H9 (cell line): ENCODE data around the gene PSMD1. TPM values are rescaled to one million over a fixed set of nuclear protein-coding genes. Genes with fewer than 3 reads are reported as not detected.

Experiments
- DNase-seq: peaks from one replicate; pipeline ENCODE4 v3.0.0-alpha.2; 2017
- H2AFZ ChIP-seq: one replicate; pipeline ENCODE4 v1.6.1; 2013; ENCODE audit warnings: mild to moderate bottlenecking, low read length, control low read depth, moderate library complexity
- H2AK5ac ChIP-seq: 2 replicates; pipeline ENCODE4 v1.6.1; 2013; ENCODE audit warnings: low read length, control low read depth, mixed read lengths; ENCODE audit not compliant: insufficient read length
- H2BK120ac ChIP-seq: one replicate; pipeline ENCODE4 v1.6.1; 2013; ENCODE audit warnings: low read depth, mild to moderate bottlenecking, low read length, control low read depth, inconsistent platforms; ENCODE audit not compliant: poor library complexity, severe bottlenecking
- H2BK12ac ChIP-seq: 2 replicates; pipeline ENCODE4 v1.6.1; 2013; ENCODE audit warnings: low read length, control low read depth, mixed read lengths, low read depth; ENCODE audit not compliant: insufficient read length
- H2BK15ac ChIP-seq: 2 replicates; pipeline ENCODE4 v1.6.1; 2013; ENCODE audit warnings: low read depth, low read length, control low read depth
- H2BK20ac ChIP-seq: one replicate; pipeline ENCODE4 v1.6.1; 2013; ENCODE audit warnings: low read depth, mild to moderate bottlenecking, low read length, control low read depth, inconsistent platforms; ENCODE audit not compliant: poor library complexity, severe bottlenecking
- H2BK5ac ChIP-seq: 2 replicates; pipeline ENCODE4 v1.6.1; 2013; ENCODE audit warnings: low read length, control low read depth, mixed read lengths; ENCODE audit not compliant: insufficient read length
- H3K14ac ChIP-seq: 2 replicates; pipeline ENCODE4 v1.6.1; 2013; ENCODE audit warnings: low read length, control low read depth; ENCODE audit not compliant: insufficient read depth
- H3K18ac ChIP-seq: 2 replicates; pipeline ENCODE4 v1.6.1; 2013; ENCODE audit warnings: low read depth, mild to moderate bottlenecking, mixed read lengths, low read length, control low read depth; ENCODE audit not compliant: insufficient read length
- H3K23ac ChIP-seq: 2 replicates; pipeline ENCODE4 v1.6.1; 2013; ENCODE audit warnings: low read length, control low read depth, mixed read lengths, low read depth; ENCODE audit not compliant: insufficient read length
- H3K23me2 ChIP-seq: 2 replicates; pipeline ENCODE4 v1.6.1; 2013; ENCODE audit warnings: low read depth, mild to moderate bottlenecking, mixed read lengths, low read length, control low read depth; ENCODE audit not compliant: insufficient read length, poor library complexity, severe bottlenecking
- H3K27ac ChIP-seq: 2 replicates; pipeline ENCODE4 v1.5.1; 2013; ENCODE audit warnings: low read length, control low read depth, mixed read lengths, low read depth; ENCODE audit not compliant: insufficient read length
- H3K27me3 ChIP-seq: 2 replicates; pipeline ENCODE4 v1.6.1; 2013; ENCODE audit warnings: low read length, control low read depth, inconsistent platforms; ENCODE audit not compliant: insufficient read depth
- H3K4ac ChIP-seq: 2 replicates; pipeline ENCODE4 v1.6.1; 2013; ENCODE audit warnings: low read depth, mild to moderate bottlenecking, control low read depth, inconsistent platforms, low read length, moderate library complexity
- H3K4me1 ChIP-seq: 2 replicates; pipeline ENCODE4 v1.6.1; 2013; ENCODE audit warnings: low read length, control low read depth, inconsistent platforms; ENCODE audit not compliant: insufficient read depth
- H3K4me2 ChIP-seq: 2 replicates; pipeline ENCODE4 v1.6.1; 2013; ENCODE audit warnings: low read length, control low read depth, mixed read lengths; ENCODE audit not compliant: insufficient read length, insufficient read depth
- H3K56ac ChIP-seq: 2 replicates; pipeline ENCODE4 v1.6.1; 2013; ENCODE audit warnings: low read depth, mild to moderate bottlenecking, mixed read lengths, low read length, control low read depth; ENCODE audit not compliant: insufficient read length
- H3K79me1 ChIP-seq: 2 replicates; pipeline ENCODE4 v1.6.1; 2013; ENCODE audit warnings: low read depth, mild to moderate bottlenecking, moderate library complexity, low read length, control low read depth, inconsistent platforms; ENCODE audit not compliant: insufficient read depth, poor library complexity, severe bottlenecking
- H3K79me2 ChIP-seq: 2 replicates; pipeline ENCODE4 v1.6.1; 2013; ENCODE audit warnings: low read length, control low read depth, inconsistent platforms; ENCODE audit not compliant: insufficient read depth
- H3K9ac ChIP-seq: 2 replicates; pipeline ENCODE4 v1.6.1; 2013; ENCODE audit warnings: low read length, control low read depth, mixed read lengths; ENCODE audit not compliant: insufficient read length; ENCODE audit errors: extremely low read depth
- H3K9me3 ChIP-seq: one replicate; pipeline ENCODE4 v1.6.1; 2013; ENCODE audit warnings: low read depth, low read length, inconsistent platforms; ENCODE audit not compliant: control insufficient read depth
- H3T11ph ChIP-seq: one replicate; pipeline ENCODE4 v1.6.1; 2013; ENCODE audit warnings: mild to moderate bottlenecking, low read length, control low read depth, inconsistent platforms
- H4K20me1 ChIP-seq: one replicate; pipeline ENCODE4 v1.6.1; 2013; ENCODE audit not compliant: control insufficient read depth, insufficient read length, insufficient read depth
- H4K5ac ChIP-seq: 2 replicates; pipeline ENCODE4 v1.6.1; 2013; ENCODE audit warnings: low read depth, mild to moderate bottlenecking, mixed read lengths, low read length, control low read depth; ENCODE audit not compliant: insufficient read length
- H4K8ac ChIP-seq: replicated peaks from 2 replicates; pipeline ENCODE4 v1.6.1; 2013; ENCODE audit warnings: low read length, control low read depth, mixed read lengths, low read depth; ENCODE audit not compliant: insufficient read length
- H4K91ac ChIP-seq: 2 replicates; pipeline ENCODE4 v1.6.1; 2013; ENCODE audit warnings: low read depth, mild to moderate bottlenecking, moderate library complexity, mixed read lengths, low read length, control low read depth; ENCODE audit not compliant: insufficient read length
- H3K27ac Mint-ChIP-seq, 3 experiments: 2 replicates in 2 of 3; 3 replicates in 1 of 3; pipeline ENCODE4 v1.8.0; 2020 to 2021; ENCODE audit warnings: mixed read lengths in 3 of 3, mild to moderate bottlenecking in 1 of 3, moderate library complexity in 1 of 3
- H3K27me3 Mint-ChIP-seq: 2 replicates; pipeline ENCODE4 v1.8.0; 2021; ENCODE audit warnings: low read depth, mild to moderate bottlenecking, moderate library complexity, mixed read lengths
- H3K36me3 Mint-ChIP-seq, 3 experiments: 2 replicates in 2 of 3; 3 replicates in 1 of 3; pipeline ENCODE4 v1.8.0; 2020 to 2021; ENCODE audit warnings: low read depth in 3 of 3, mixed read lengths in 3 of 3; ENCODE audit not compliant: insufficient read depth in 1 of 3
- H3K4me1 Mint-ChIP-seq, 2 experiments: 2 replicates each; pipeline ENCODE4 v1.8.0; 2020; ENCODE audit warnings: mixed read lengths in 2 of 2
- H3K4me3 Mint-ChIP-seq, 2 experiments: 2 replicates in 1 of 2; 3 replicates in 1 of 2; pipeline ENCODE4 v1.8.0; 2020 to 2021; ENCODE audit warnings: mild to moderate bottlenecking in 2 of 2, mixed read lengths in 2 of 2, moderate library complexity in 1 of 2
- H3K9me3 Mint-ChIP-seq, 2 experiments: 2 replicates in 1 of 2; 3 replicates in 1 of 2; pipeline ENCODE4 v1.8.0; 2020; ENCODE audit warnings: mild to moderate bottlenecking in 2 of 2, mixed read lengths in 2 of 2, moderate library complexity in 1 of 2
- WGBS: extraction: QIAGEN DNeasy Blood & Tissue Kit; methylation state at CpG from one replicate; pipeline ENCODE4 v1.1.7; 2013; ENCODE audit warnings: missing lambda C conversion rate, low lambda C conversion rate, mixed read lengths; ENCODE audit not compliant: insufficient read length; ENCODE audit errors: extremely low coverage; 5-methylcytosine and 5-hydroxymethylcytosine counted together
- total RNA-seq: library from RNA; stranded (reverse); gene quantifications from 2 replicates; pipeline ENCODE4 v1.2.1, GENCODE V29; 2021
- TF ChIP-seq, protein P1 (sequence below): fragments of 200-600 bp; sonication (generic); conservative IDR thresholded peaks from 3 replicates; pipeline ENCODE4 v1.8.0; 2021; ENCODE audit warnings: antibody characterized with exemption, mild to moderate bottlenecking

PSMD1 gene
- total RNA-seq, 1 experiment from 2014 or later: 166 TPM

DNA sequence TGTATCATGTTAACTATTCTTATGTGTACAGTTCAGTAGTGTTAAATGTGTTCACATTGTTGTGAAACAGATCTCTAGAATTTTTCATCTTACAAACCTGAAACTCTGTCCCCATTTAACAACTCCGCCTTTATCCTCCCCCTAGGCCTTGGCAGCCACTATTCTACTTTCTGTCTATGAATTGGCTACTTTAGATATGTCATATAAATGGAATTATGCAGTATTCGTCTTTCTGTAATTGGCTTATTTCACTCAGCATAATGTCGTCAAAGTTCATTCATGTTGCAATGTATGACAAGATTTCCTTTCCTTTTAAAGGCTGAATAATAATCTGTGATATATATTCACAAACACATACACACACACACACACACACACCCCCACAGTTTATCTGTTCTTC lies 154.1 kb downstream of the PSMD1 start:
- Histone ChIP-seq H3K4me2 (no peak overlapping the region), H2AK5ac (no peak overlapping the region), H4K91ac (no peak overlapping the region), H3K27me3 (no peaks in the 10 kb centered on the region), H4K5ac (no peak overlapping the region), H3K79me1 (no peaks in the 10 kb centered on the region), H3K23ac (no peak overlapping the region), H3K9ac (no peak overlapping the region), H3K14ac (no peak overlapping the region), H3K18ac (no peak overlapping the region), H4K8ac (no peak overlapping the region), H3K4ac (no peak overlapping the region), H2BK20ac (no peak overlapping the region), H4K20me1 (no peaks in the 10 kb centered on the region), H3K56ac (no peak overlapping the region), H2AFZ (no peak overlapping the region), H3K23me2 (no peaks in the 10 kb centered on the region), H3K9me3 (no peaks in the 10 kb centered on the region), H3K27ac (no peak overlapping the region), H2BK120ac (no peak overlapping the region), H2BK5ac (no peak overlapping the region), H2BK12ac (no peak overlapping the region), H3K79me2 (no peaks in the 10 kb centered on the region), H3K4me1 (no peaks in the 10 kb centered on the region), H2BK15ac (no peak overlapping the region), H3T11ph (no peak overlapping the region)
- Mint-ChIP-seq H3K36me3 (peaks cover 6 to 63% (median 32%) of the 10 kb centered on the region in 3 experiments; a peak in 6 of 7 replicates), H3K4me1 (no peaks in the 10 kb centered on the region), H3K27me3 (no peaks in the 10 kb centered on the region), H3K27ac (no peak overlapping the region), H3K4me3 (no peak overlapping the region), H3K9me3 (no peaks in the 10 kb centered on the region)
- DNase-seq: no peak
- TF ChIP-seq, protein P1, sequence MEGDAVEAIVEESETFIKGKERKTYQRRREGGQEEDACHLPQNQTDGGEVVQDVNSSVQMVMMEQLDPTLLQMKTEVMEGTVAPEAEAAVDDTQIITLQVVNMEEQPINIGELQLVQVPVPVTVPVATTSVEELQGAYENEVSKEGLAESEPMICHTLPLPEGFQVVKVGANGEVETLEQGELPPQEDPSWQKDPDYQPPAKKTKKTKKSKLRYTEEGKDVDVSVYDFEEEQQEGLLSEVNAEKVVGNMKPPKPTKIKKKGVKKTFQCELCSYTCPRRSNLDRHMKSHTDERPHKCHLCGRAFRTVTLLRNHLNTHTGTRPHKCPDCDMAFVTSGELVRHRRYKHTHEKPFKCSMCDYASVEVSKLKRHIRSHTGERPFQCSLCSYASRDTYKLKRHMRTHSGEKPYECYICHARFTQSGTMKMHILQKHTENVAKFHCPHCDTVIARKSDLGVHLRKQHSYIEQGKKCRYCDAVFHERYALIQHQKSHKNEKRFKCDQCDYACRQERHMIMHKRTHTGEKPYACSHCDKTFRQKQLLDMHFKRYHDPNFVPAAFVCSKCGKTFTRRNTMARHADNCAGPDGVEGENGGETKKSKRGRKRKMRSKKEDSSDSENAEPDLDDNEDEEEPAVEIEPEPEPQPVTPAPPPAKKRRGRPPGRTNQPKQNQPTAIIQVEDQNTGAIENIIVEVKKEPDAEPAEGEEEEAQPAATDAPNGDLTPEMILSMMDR: no peak
- no CpG with 5 or more reads among the region's 3 CpGs for WGBS
